Smooth muscle cell (in vitro differentiated cells): ENCODE measurements around the gene HPS1. TPM values are rescaled to one million over a fixed set of nuclear protein-coding genes. Genes with fewer than 3 reads are reported as not detected.

Experiments used
- DNase-seq: peaks from one replicate; lab custom pipeline; 2025; ENCODE audit not compliant: unreplicated experiment; lab: John Stamatoyannopoulos, UW
- H2AFZ ChIP-seq: fragments of 200-600 bp; sonication (generic); 2 replicates; pipeline ENCODE4 v1.6.0; 2016; ENCODE audit warnings: antibody characterized with exemption, low read depth, mild to moderate bottlenecking
- H3F3A ChIP-seq: fragments of 200-600 bp; sonication (generic); 2 replicates; pipeline ENCODE4 v1.6.0; 2017; ENCODE audit warnings: antibody characterized with exemption, low read depth
- H3K27ac ChIP-seq: fragments of 200-600 bp; sonication (generic); 2 replicates; pipeline ENCODE4 v1.5.1; 2016; ENCODE audit warnings: low read depth, mild to moderate bottlenecking
- H3K27me3 ChIP-seq: fragments of 200-600 bp; sonication (generic); 2 replicates; pipeline ENCODE4 v1.6.1; 2016; ENCODE audit warnings: low read depth, mild to moderate bottlenecking
- H3K36me3 ChIP-seq: fragments of 200-600 bp; sonication (generic); 2 replicates; pipeline ENCODE4 v1.5.1; 2016; ENCODE audit warnings: low read depth
- H3K4me1 ChIP-seq: fragments of 200-600 bp; sonication (generic); 2 replicates; pipeline ENCODE4 v1.5.1; 2016; ENCODE audit warnings: low read depth
- H3K4me2 ChIP-seq: fragments of 200-600 bp; sonication (generic); 2 replicates; pipeline ENCODE4 v1.6.0; 2016; ENCODE audit warnings: mild to moderate bottlenecking
- H3K4me3 ChIP-seq: fragments of 200-600 bp; sonication (generic); 2 replicates; pipeline ENCODE4 v1.5.1; 2016; ENCODE audit warnings: mild to moderate bottlenecking
- H3K79me2 ChIP-seq: fragments of 200-600 bp; sonication (generic); 2 replicates; pipeline ENCODE4 v1.6.0; 2016; ENCODE audit warnings: low read depth, mild to moderate bottlenecking
- H3K9ac ChIP-seq: fragments of 200-600 bp; sonication (generic); 2 replicates; pipeline ENCODE4 v1.6.0; 2016; ENCODE audit warnings: low read depth
- H3K9me3 ChIP-seq: fragments of 200-600 bp; sonication (generic); replicated peaks from 2 replicates; pipeline ENCODE4 v1.5.1; 2016; ENCODE audit warnings: low read depth
- H4K20me1 ChIP-seq: fragments of 200-600 bp; sonication (generic); 2 replicates; pipeline ENCODE4 v1.6.0; 2016; ENCODE audit warnings: low read depth
- CTCF ChIP-seq: fragments of 200-600 bp; sonication (generic); IDR thresholded peaks from 2 replicates; pipeline ENCODE4 v1.5.1; 2017; ENCODE audit warnings: borderline replicate concordance, mild to moderate bottlenecking, antibody characterized with exemption; ENCODE audit not compliant: insufficient read depth, poor library complexity, severe bottlenecking
- WGBS: methylation state at CpG from one replicate; pipeline ENCODE4 v1.1.7; 2016; ENCODE audit warnings: low lambda C conversion rate; 5-methylcytosine and 5-hydroxymethylcytosine counted together
- polyA plus RNA-seq: library from polyadenylated mRNA; unstranded; fragments of >200 nt; fragmentation: Nextera tagmentation; extraction: Ambion mirVana; gene quantifications from 2 replicates; pipeline ENCODE4 v1.2.1, GENCODE V29; 2016
- total RNA-seq: library from RNA; depleted of rRNA; stranded (reverse); fragments of >200 nt; gene quantifications from 2 replicates; pipeline ENCODE4 v1.2.3, GENCODE V29; 2014

The HPS1 gene
- total and polyA plus RNA-seq, 2 experiments from 2014 or later = 11.5 to 35.6 TPM

GRCh38 chr10:98391578-98391991 is 55.1 kb downstream of the HPS1 start:
- no peak overlapping the region for H2AFZ ChIP-seq
- H3K4me2 ChIP-seq = no peak overlapping the region
- H3K27ac ChIP-seq = no peak overlapping the region
- H3K36me3 ChIP-seq = no peaks in the 10 kb centered on the region
- peaks cover 3% of the 10 kb centered on the region for H3F3A ChIP-seq
- H3K79me2 ChIP-seq = no peaks in the 10 kb centered on the region
- H3K27me3 ChIP-seq = no peaks in the 10 kb centered on the region
- H3K4me3 ChIP-seq = no peak overlapping the region
- H3K4me1 ChIP-seq = no peaks in the 10 kb centered on the region
- no peak for DNase-seq
- H3K9me3 ChIP-seq = no peaks in the 10 kb centered on the region
- H3K9ac ChIP-seq = no peak overlapping the region
- 83% methylated on average over 8 of the region's 8 CpGs for WGBS
- H4K20me1 ChIP-seq = no peaks in the 10 kb centered on the region
- TF ChIP-seq CTCF = no peak

DNA sequence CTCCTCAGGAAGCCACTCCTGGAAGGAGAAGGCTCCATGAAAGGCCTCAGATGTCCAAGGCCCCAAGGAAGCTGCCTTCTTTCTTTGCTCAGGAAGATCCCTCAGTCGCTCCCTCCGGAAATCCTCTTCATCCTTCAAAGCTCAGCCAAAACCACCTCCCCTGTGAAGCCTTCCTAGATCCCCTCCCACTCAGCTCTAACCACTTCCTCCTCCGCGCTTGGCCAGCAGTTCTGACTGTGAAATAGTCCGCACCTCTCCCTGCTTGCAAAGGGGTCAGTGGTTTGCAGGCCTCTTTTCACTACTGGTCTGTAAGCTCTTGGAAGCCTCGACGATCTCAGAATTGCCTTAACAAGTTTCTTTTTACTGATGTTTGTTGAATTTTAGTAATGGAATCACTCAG is 55.7 kb downstream of the HPS1 start:
- H3K4me2 ChIP-seq = no peak overlapping the region
- no peak overlapping the region for H3K9ac ChIP-seq
- H3K36me3 ChIP-seq = no peaks in the 10 kb centered on the region
- H3K79me2 ChIP-seq = no peaks in the 10 kb centered on the region
- H3F3A ChIP-seq = peaks cover 3% of the 10 kb centered on the region
- TF ChIP-seq CTCF = no peak
- no peaks in the 10 kb centered on the region for H3K27me3 ChIP-seq
- H3K9me3 ChIP-seq = no peaks in the 10 kb centered on the region
- WGBS = 39% methylated on average over 6 of the region's 7 CpGs
- no peaks in the 10 kb centered on the region for H4K20me1 ChIP-seq
- H3K4me1 ChIP-seq = no peaks in the 10 kb centered on the region
- H3K27ac ChIP-seq = no peak overlapping the region
- DNase-seq = no peak
- no peak overlapping the region for H2AFZ ChIP-seq
- no peak overlapping the region for H3K4me3 ChIP-seq

GRCh38 chr10:98390406-98390805 is 56.3 kb downstream of the HPS1 start:
- H3K4me3 ChIP-seq = no peak overlapping the region
- H3K36me3 ChIP-seq = no peaks in the 10 kb centered on the region
- H3K27me3 ChIP-seq = no peaks in the 10 kb centered on the region
- H3K9ac ChIP-seq = no peak overlapping the region
- H3F3A ChIP-seq = peaks cover 3% of the 10 kb centered on the region
- no peak for TF ChIP-seq CTCF
- no peaks in the 10 kb centered on the region for H3K79me2 ChIP-seq
- 96% methylated on average over 4 of the region's 4 CpGs for WGBS
- no peak overlapping the region for H3K27ac ChIP-seq
- no peaks in the 10 kb centered on the region for H3K9me3 ChIP-seq
- H2AFZ ChIP-seq = no peak overlapping the region
- no peak overlapping the region for H3K4me2 ChIP-seq
- H4K20me1 ChIP-seq = no peaks in the 10 kb centered on the region
- no peak for DNase-seq
- H3K4me1 ChIP-seq = no peaks in the 10 kb centered on the region

DNA sequence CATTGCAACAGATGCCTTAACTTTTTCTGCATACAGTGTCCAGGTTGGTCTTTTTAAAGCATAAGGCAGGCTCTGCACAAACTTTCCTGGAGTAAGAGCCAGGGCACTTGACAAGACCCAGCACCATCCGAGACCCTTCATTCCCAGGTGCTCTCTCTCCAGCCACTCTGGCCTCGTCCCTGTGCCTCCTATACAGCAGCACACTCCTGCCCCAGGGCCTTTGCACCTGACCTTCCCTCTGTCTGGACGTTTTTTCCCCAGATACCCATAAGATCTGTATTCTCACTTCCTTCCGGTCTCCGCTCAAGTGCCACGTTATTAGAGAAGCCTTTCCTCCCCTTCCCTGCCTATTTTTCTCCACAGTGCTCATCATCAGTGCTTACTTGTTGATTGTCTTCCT is 57.3 kb downstream of the HPS1 start:
- H4K20me1 ChIP-seq = no peaks in the 10 kb centered on the region
- TF ChIP-seq CTCF = no peak
- DNase-seq = no peak
- no peak overlapping the region for H3K4me3 ChIP-seq
- H3K9ac ChIP-seq = no peak overlapping the region
- no peak overlapping the region for H3K27ac ChIP-seq
- H3K79me2 ChIP-seq = no peaks in the 10 kb centered on the region
- no peak overlapping the region for H2AFZ ChIP-seq
- WGBS = 94% methylated on average over 6 of the region's 6 CpGs
- H3K4me1 ChIP-seq = no peaks in the 10 kb centered on the region
- no peaks in the 10 kb centered on the region for H3K36me3 ChIP-seq
- no peaks in the 10 kb centered on the region for H3K9me3 ChIP-seq
- no peaks in the 10 kb centered on the region for H3K27me3 ChIP-seq
- H3K4me2 ChIP-seq = no peak overlapping the region
- peaks cover 3% of the 10 kb centered on the region for H3F3A ChIP-seq
